Suppressor macrophage (primary cell): ENCODE measurements around the gene LDAH.
A peak's percentile ranks its signal among the peaks of the same experiment; 100 is the strongest.

Experiments
- DNase-seq, 4 experiments: peaks; one replicate each; pipeline ENCODE4 v3.0.0-alpha.2; 2020 to 2022

LDAH gene

GRCh38 chr2:20635675-20636584, 187.0 kb downstream of the LDAH start:
- DNase-seq, result peak; percentile 64 to 81 (median 70)

GRCh38 chr2:20635113-20635510, 187.8 kb downstream of the LDAH start:
- DNase-seq, result no peak

- DNase-seq, result no peak
These were observed 188.3 kb downstream of the LDAH start for GRCh38 chr2:20634507-20635112.
